Testis (tissue), 3 donors: ENCODE data around the gene CIB1. TPM values are rescaled to one million over a fixed set of nuclear protein-coding genes. Genes with fewer than 3 reads are reported as not detected.

ENCODE experiments used
- DNase-seq: peaks from one replicate; pipeline ENCODE4 v3.0.0-alpha.2; 2019
- H3K27ac ChIP-seq, 2 donors: fragments of 200-600 bp; sonication (generic); one replicate each; pipeline ENCODE4 v1.5.1; 2019
- H3K27me3 ChIP-seq: fragments of 200-600 bp; sonication (generic); one replicate; pipeline ENCODE4 v1.5.1; 2019
- H3K36me3 ChIP-seq: fragments of 200-600 bp; sonication (generic); one replicate; pipeline ENCODE4 v1.5.1; 2017; ENCODE audit warnings: low read depth; ENCODE audit errors: missing control alignments
- H3K4me1 ChIP-seq: fragments of 200-600 bp; sonication (generic); one replicate; pipeline ENCODE4 v1.5.1; 2019
- H3K4me3 ChIP-seq, 2 donors: fragments of 200-600 bp; sonication (generic); one replicate each; pipeline ENCODE4 v1.5.1; 2017 to 2019
- H3K9me3 ChIP-seq: fragments of 200-600 bp; sonication (generic); one replicate; pipeline ENCODE4 v1.5.1; 2017
- POLR2A ChIP-seq: fragments of 450-650 bp; IDR thresholded peaks from one replicate; pipeline ENCODE4 v1.6.1; 2017; ENCODE audit warnings: antibody characterized with exemption, mild to moderate bottlenecking, moderate library complexity
- WGBS, 2 donors: methylation state at CpG; one replicate each; pipeline ENCODE4 v1.1.5; 2018; 5-methylcytosine and 5-hydroxymethylcytosine counted together
- intact Hi-C: fragments of 100-400 bp; cut with DNase I; formaldehyde crosslinking; loops from one replicate; pipeline ENCODE4 v1.15.1; 2023; ENCODE audit warnings: low total_unique reads
- polyA plus RNA-seq: library from polyadenylated mRNA; stranded (reverse); fragments of 350-450 nt; fragmentation: Illumina TruSeq; extraction: RNeasy Lipid Tissue Mini Kit (QIAGEN cat#74804); gene quantifications from one replicate; pipeline ENCODE4 v1.2.3, GENCODE V29; 2014; ENCODE audit warnings: low read depth, low replicate concordance; ENCODE audit not compliant: insufficient read depth
- total RNA-seq, 2 donors: library from RNA; depleted of rRNA; stranded (reverse); fragments of >200 nt; gene quantifications; one replicate each; pipeline ENCODE4 v1.2.3, GENCODE V29; 2016
- TF ChIP-seq, protein P1 (sequence below), 3 experiments: fragments of 450-650 bp in 2 of 3; fragments of 200-600 bp in 1 of 3; sonication (generic) in 1 of 3; IDR thresholded peaks; one replicate each; pipeline ENCODE4 v1.5.1; 2016 to 2019; ENCODE audit warnings: antibody characterized with exemption in 3 of 3, mild to moderate bottlenecking in 2 of 3, moderate library complexity in 1 of 3

CIB1 gene
- total and polyA plus RNA-seq, 3 donors from 2014 or later: 50.8 to 138 (median 78.0) TPM

DNA sequence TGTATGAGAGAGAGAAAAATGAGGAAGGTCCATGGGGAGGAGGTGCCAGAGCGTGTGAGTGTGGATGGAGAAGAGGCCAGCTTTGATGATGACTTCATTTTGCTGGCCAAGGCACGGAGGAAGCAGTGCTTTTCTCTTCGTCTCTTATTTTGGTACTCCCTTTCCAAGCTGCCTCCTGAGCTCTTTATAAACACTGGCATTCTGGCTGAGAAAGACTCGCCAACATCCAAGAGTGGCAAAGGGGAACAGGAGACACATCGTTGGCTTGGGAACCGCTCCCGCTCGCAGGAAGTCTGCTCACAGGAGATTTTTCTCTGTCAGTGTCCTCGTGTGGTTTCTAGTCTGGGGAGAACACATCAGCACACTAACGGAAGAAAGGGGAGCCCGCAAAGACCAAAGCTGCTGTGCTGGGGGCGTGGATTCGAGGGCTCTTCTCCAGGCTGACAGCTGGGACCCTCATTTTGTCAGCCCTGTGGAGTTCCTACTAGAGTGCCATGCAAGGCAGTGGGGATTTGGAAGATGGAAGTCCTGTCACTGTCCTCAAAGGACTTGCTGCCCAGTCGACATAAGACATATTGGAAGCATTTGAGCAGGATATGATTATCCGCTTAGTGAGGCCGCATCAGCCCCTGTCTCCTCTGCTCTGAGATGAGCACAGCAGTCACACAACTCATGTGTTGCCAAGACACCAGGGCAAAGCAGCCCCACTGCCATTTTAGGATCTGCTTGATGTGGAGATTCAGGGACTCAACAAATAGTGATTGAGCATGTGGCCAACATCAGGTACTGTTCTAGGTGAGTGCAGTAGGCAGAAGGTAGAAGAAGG, 40.6 kb downstream of the CIB1 start:
- Histone ChIP-seq H3K4me3 (no peak overlapping the region), H3K36me3 (no peaks in the 10 kb centered on the region), H3K27ac (peak overlapping the region in 1 of 2 donors; percentile 41), H3K4me1 (peaks cover 24% of the 10 kb centered on the region), H3K27me3 (no peaks in the 10 kb centered on the region), H3K9me3 (no peaks in the 10 kb centered on the region)
- WGBS, 2 donors: 72% methylated on average over 16 of the region's 16 CpGs
- intact Hi-C loops: no loop called here
- TF ChIP-seq, protein P1, sequence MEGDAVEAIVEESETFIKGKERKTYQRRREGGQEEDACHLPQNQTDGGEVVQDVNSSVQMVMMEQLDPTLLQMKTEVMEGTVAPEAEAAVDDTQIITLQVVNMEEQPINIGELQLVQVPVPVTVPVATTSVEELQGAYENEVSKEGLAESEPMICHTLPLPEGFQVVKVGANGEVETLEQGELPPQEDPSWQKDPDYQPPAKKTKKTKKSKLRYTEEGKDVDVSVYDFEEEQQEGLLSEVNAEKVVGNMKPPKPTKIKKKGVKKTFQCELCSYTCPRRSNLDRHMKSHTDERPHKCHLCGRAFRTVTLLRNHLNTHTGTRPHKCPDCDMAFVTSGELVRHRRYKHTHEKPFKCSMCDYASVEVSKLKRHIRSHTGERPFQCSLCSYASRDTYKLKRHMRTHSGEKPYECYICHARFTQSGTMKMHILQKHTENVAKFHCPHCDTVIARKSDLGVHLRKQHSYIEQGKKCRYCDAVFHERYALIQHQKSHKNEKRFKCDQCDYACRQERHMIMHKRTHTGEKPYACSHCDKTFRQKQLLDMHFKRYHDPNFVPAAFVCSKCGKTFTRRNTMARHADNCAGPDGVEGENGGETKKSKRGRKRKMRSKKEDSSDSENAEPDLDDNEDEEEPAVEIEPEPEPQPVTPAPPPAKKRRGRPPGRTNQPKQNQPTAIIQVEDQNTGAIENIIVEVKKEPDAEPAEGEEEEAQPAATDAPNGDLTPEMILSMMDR (IDR thresholded peaks at IDR 0.05): no peak
- no peak for TF ChIP-seq POLR2A
- no peak for DNase-seq

DNA sequence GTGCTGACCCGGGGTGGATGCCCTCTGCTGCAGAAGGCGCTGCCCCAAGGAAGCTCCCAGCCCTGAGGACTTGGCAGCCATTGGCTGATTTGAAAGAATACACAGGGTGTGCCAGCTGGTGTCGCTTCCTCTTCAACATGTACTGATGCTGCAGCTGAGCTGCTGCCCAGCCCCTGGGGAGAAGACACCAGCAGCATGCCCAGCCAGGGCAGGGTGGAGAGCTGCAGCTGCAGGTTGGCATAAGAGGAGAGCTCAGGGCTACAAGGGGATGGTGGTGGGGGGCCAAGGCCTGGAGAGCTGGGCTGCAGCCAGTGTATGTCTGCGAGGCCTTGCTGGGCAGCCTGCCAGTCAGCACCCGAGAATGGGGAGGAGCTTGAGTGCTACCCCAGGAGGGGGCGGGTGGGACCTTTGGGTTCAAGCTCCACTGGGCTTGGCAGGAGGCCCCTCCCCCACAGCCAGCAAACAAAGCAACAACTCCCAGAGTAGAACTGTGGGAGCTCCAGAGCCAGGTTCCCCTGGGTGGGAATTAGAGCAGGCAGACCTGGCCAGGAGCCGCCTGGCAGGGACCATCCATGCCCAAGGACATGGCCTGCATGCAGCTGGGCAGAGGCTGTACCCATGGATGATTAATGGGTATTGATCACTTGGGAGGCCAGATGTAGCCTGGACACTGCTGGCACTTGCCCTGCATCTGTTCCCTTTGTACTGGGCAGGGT, 41.8 kb downstream of the CIB1 start:
- Histone ChIP-seq H3K27ac (peak overlapping the region; percentile 41 to 55), H3K4me1 (peaks cover 28% of the 10 kb centered on the region), H3K9me3 (no peaks in the 10 kb centered on the region), H3K36me3 (no peaks in the 10 kb centered on the region), H3K4me3 (no peak overlapping the region), H3K27me3 (no peaks in the 10 kb centered on the region)
- TF ChIP-seq, protein P1 (IDR thresholded peaks at IDR 0.05): no peak
- TF ChIP-seq POLR2A: no peak
- WGBS, 2 donors: 26 to 33% methylated on average over 6 to 7 of the region's 7 CpGs
- DNase-seq: peak; percentile 87
- intact Hi-C loops: no loop called here

DNA sequence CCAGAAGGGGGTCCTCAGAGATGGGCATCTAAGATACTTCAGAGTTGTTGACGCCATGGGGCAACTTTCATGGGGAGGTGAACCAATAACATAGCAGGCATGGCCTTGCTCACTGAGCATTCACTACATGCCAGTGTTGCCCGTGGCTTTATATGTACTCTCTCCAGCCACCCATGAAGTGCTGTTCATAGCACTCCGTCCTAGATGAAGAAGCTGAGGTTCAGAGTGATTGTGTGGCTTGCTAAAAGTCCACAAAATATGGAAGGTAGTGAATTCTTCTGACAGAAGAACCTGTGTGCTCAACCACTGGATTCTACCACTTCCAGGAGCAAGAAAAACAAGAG, 42.4 kb downstream of the CIB1 start:
- Histone ChIP-seq H3K4me3 (no peak overlapping the region), H3K4me1 (peaks cover 30% of the 10 kb centered on the region), H3K36me3 (no peaks in the 10 kb centered on the region), H3K27me3 (no peaks in the 10 kb centered on the region), H3K27ac (peak overlapping the region in 1 of 2 donors; percentile 55), H3K9me3 (no peaks in the 10 kb centered on the region)
- no peak for TF ChIP-seq POLR2A
- TF ChIP-seq, protein P1 (IDR thresholded peaks at IDR 0.05): no peak
- intact Hi-C loops: no loop called here
- WGBS, 2 donors: 69 to 94% methylated on average over 2 to 3 of the region's 3 CpGs
- DNase-seq: no peak

DNA sequence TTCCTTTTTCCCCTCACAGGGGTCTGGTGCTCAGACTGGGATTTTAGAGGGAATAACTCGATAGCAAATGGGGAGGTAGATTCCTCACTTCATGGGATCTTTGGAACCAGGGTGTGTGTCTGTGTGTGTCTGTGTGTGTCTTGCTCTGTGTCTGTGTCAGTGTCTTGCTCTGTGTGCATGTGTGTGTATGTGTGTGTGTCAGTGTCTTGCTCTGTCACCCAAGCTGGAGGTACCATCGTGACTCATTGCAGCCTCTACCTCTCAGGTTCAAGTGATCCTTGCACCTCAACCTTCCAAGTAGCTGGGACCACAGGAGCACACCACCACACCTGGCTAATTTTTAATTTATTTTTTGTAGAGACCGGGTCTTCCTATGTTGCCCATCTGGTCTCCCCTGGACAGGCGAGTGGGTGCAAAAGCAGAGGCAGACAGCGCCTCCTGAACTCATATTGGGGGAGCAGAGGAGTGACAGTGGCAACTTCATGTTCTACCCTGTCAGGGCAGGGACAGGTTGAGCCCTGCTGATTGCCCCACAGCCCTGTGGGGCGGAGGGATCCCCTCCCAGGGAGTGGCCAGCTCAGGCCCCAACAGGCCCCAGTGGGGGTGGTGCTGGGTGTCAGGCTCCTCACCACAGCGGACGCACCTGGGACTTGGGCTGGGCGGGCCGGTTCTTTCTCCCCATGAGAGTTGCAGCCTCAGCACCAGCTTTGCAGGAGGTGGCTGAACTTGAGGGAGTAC, 43.0 kb downstream of the CIB1 start:
- H3K9me3 ChIP-seq: no peaks in the 10 kb centered on the region
- no peaks in the 10 kb centered on the region for H3K27me3 ChIP-seq
- peaks cover 30% of the 10 kb centered on the region for H3K4me1 ChIP-seq
- DNase-seq: no peak
- no peaks in the 10 kb centered on the region for H3K36me3 ChIP-seq
- WGBS, 2 donors: 77 to 95% methylated on average over 9 to 10 of the region's 10 CpGs
- no peak for TF ChIP-seq POLR2A
- TF ChIP-seq, protein P1 (IDR thresholded peaks at IDR 0.05): no peak
- intact Hi-C loops: no loop called here
- H3K4me3 ChIP-seq: no peak overlapping the region
- no peak overlapping the region for H3K27ac ChIP-seq
